Activated naive CD4-positive, alpha-beta T cell treated with anti-CD3 and anti-CD28 coated beads, Interleukin-2, amount 50 U/mL, for 24 hours (primary cell): ENCODE results near the gene PM20D2.
"Not testable (repeated sequence)": the region's sequence is repeated elsewhere in the genome, so short reads cannot be mapped to it uniquely, and the experiment has no call there.

Experiments
- H3K27ac Mint-ChIP-seq: one replicate; pipeline ENCODE4 v1.8.0; 2021; ENCODE audit warnings: mild to moderate bottlenecking, mixed read lengths
- H3K27me3 Mint-ChIP-seq: one replicate; pipeline ENCODE4 v1.8.0; 2021; ENCODE audit warnings: mixed read lengths
- H3K36me3 Mint-ChIP-seq: one replicate; pipeline ENCODE4 v1.8.0; 2021; ENCODE audit warnings: mixed read lengths
- H3K4me1 Mint-ChIP-seq: one replicate; pipeline ENCODE4 v1.8.0; 2021; ENCODE audit warnings: mixed read lengths
- H3K4me3 Mint-ChIP-seq: one replicate; pipeline ENCODE4 v1.8.0; 2021; ENCODE audit warnings: mild to moderate bottlenecking, mixed read lengths
- H3K9me3 Mint-ChIP-seq: one replicate; pipeline ENCODE4 v1.8.0; 2021; ENCODE audit warnings: mixed read lengths

The PM20D2 gene, protein sequence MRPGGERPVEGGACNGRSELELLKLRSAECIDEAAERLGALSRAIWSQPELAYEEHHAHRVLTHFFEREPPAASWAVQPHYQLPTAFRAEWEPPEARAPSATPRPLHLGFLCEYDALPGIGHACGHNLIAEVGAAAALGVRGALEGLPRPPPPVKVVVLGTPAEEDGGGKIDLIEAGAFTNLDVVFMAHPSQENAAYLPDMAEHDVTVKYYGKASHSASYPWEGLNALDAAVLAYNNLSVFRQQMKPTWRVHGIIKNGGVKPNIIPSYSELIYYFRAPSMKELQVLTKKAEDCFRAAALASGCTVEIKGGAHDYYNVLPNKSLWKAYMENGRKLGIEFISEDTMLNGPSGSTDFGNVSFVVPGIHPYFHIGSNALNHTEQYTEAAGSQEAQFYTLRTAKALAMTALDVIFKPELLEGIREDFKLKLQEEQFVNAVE

GRCh38 chr6:89145956-89146717, at the start of gene PM20D2:
PM20D2 (plus strand) TSS chr6:89146055; CDS start chr6:89146145, 90 bp downstream.
- H3K4me1 Mint-ChIP-seq = peaks cover 36% of the 10 kb centered on the region

GRCh38 chr6:89098461-89098860, 47.4 kb upstream of the PM20D2 start:
- H3K27me3 Mint-ChIP-seq = no peaks in the 10 kb centered on the region

More at GRCh38 chr6:89145956-89146717, at the start of gene PM20D2:
- Mint-ChIP-seq H3K27me3 (no peaks in the 10 kb centered on the region), H3K36me3 (peaks cover 10% of the 10 kb centered on the region), H3K9me3 (no peaks in the 10 kb centered on the region), H3K4me3 (peak within 1 kb of the TSS; percentile 97), H3K27ac (peak within 1 kb of the TSS; percentile 99)

DNA sequence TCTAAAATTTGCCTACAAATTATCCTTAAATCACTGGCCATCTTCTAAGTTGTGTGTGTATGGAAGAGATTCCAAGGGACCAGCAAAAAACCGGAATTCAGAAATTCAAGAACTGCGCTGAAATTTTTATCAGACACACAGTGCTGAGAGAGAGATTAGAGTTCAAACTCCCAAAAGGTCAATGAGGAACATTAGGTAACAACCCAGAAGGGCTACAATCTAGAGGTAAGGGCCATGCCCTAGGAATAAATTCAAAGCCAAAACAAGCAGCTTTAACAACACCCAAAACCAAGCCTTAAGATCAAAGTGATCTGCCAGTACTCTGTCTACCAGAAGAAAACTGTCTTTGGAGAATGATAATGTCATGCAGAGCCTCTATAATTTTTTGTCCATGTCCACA, 45.7 kb upstream of the PM20D2 start:
- no peaks in the 10 kb centered on the region for H3K36me3 Mint-ChIP-seq
- no peaks in the 10 kb centered on the region for H3K4me1 Mint-ChIP-seq
- H3K9me3 Mint-ChIP-seq = no peaks in the 10 kb centered on the region
- no peak overlapping the region for H3K27ac Mint-ChIP-seq
- H3K4me3 Mint-ChIP-seq = no peak overlapping the region
- H3K27me3 Mint-ChIP-seq = no peaks in the 10 kb centered on the region

More at GRCh38 chr6:89098461-89098860, 47.4 kb upstream of the PM20D2 start:
- Mint-ChIP-seq H3K9me3 (no peaks in the 10 kb centered on the region), H3K27ac (no peak overlapping the region), H3K4me3 (no peak overlapping the region), H3K4me1 (no peaks in the 10 kb centered on the region), H3K36me3 (no peaks in the 10 kb centered on the region)

DNA sequence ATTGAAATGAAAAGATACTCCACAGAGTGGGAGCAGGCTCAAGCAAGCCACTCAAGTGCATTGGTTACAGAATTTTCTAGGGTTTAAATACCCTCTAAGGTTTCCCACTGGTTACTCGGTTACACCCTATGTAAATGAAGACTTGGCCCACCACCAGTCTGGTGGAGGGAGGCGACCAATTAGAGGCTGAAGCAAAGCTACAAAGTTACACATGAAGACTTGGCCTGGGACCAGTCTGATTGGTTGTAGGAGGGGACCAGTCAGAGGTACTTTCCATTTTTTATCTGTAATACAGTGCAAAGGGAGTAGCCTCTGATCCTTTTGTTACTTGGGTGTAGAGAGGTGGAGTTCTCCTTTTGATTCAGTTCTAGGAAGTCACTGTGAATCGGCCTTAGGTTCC, 35.6 kb upstream of the PM20D2 start:
- Mint-ChIP-seq H3K27ac (no peak overlapping the region), H3K9me3 (no peaks in the 10 kb centered on the region), H3K4me1 (no peaks in the 10 kb centered on the region), H3K36me3 (no peaks in the 10 kb centered on the region), H3K4me3 (no peak overlapping the region), H3K27me3 (no peaks in the 10 kb centered on the region)

DNA sequence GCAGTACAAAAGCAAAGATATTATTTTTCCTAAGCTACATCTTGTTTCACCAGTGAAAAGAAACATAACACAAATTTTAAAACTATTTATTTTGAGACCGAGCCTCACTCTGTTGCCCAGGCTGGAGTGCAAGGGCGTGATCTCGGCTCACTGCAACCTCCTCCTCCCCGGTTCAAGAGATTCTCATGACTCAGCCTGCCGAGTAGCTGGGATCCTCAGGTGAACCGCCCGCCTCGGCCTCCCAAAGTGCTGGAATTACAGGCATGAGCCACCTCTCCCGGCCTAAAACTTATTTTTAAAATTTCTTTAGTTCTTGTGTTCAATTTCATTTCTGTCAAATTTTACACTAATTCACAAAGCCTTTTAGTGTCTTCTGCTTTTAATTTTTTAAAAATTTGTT, 33.9 kb upstream of the PM20D2 start:
- Mint-ChIP-seq H3K9me3 (no peaks in the 10 kb centered on the region), H3K36me3 (no peaks in the 10 kb centered on the region), H3K27ac (no peak overlapping the region), H3K27me3 (peaks cover 2% of the 10 kb centered on the region), H3K4me3 (no peak overlapping the region), H3K4me1 (peaks cover 3% of the 10 kb centered on the region)

GRCh38 chr6:89116702-89117101, 29.2 kb upstream of the PM20D2 start:
- Mint-ChIP-seq H3K9me3 (no peaks in the 10 kb centered on the region), H3K27me3 (peaks cover 5% of the 10 kb centered on the region), H3K4me3 (peak overlapping the region; percentile 91), H3K36me3 (no peaks in the 10 kb centered on the region), H3K4me1 (peaks cover 7% of the 10 kb centered on the region), H3K27ac (peak overlapping the region; percentile 31)

- peak within 1 kb of the TSS; percentile 31 for H3K27ac Mint-ChIP-seq
- H3K4me1 Mint-ChIP-seq = peaks cover 7% of the 10 kb centered on the region
- peak within 1 kb of the TSS; percentile 91 for H3K4me3 Mint-ChIP-seq
- H3K27me3 Mint-ChIP-seq = peaks cover 5% of the 10 kb centered on the region
- H3K9me3 Mint-ChIP-seq = no peaks in the 10 kb centered on the region
- no peaks in the 10 kb centered on the region for H3K36me3 Mint-ChIP-seq
Measured at GRCh38 chr6:89117211-89118108, 28.4 kb upstream of the PM20D2 start, which contains the start of gene SRSF12. SRSF12 (minus strand) TSS chr6:89118071; CDS start chr6:89117887, 184 bp downstream.

DNA sequence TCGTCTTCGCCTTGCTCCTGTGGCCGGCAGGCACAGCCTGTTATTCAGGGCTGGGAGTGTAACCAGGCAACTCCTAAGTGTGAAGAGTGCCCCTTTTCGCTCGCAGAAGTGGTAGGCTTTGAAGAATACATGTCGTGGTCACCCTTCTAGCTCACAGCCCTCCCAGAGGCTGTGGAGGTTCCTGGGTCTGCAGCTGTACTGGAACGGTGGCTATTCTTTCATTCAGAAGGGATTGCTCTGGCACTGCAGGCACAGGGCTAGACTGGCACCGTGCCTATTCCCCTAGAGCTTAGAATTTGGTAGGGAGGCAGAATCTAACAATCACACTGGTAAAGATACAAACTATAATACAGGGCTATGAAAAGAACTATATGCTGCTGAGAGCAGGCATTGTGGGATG, 26.9 kb upstream of the PM20D2 start:
- Mint-ChIP-seq H3K4me3 (peak overlapping the region; percentile 74), H3K36me3 (no peaks in the 10 kb centered on the region), H3K9me3 (no peaks in the 10 kb centered on the region), H3K27ac (no peak overlapping the region), H3K27me3 (peaks cover 5% of the 10 kb centered on the region), H3K4me1 (peaks cover 7% of the 10 kb centered on the region)

DNA sequence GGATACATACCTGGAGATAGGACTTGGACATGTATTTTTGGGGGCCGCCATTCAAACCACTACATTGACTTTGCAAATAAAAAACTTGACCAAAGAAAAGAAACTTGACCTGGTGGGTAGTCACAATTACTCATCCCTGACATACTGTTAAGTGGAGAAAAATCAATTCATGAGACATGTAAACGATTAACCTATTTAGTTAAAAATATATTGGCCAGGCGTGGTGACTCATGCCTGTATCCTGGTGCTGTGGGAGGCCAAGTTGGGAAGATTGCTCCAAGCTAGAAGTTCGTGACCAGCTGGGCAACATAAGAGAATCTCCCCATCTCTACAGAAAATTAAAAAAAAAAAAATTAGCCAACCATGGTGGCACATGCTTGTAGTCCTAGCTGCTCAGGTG, 25.5 kb upstream of the PM20D2 start:
- Mint-ChIP-seq H3K9me3 (no peaks in the 10 kb centered on the region), H3K27me3 (peaks cover 5% of the 10 kb centered on the region), H3K27ac (no peak overlapping the region), H3K4me3 (no peak overlapping the region), H3K36me3 (no peaks in the 10 kb centered on the region), H3K4me1 (peaks cover 7% of the 10 kb centered on the region)

DNA sequence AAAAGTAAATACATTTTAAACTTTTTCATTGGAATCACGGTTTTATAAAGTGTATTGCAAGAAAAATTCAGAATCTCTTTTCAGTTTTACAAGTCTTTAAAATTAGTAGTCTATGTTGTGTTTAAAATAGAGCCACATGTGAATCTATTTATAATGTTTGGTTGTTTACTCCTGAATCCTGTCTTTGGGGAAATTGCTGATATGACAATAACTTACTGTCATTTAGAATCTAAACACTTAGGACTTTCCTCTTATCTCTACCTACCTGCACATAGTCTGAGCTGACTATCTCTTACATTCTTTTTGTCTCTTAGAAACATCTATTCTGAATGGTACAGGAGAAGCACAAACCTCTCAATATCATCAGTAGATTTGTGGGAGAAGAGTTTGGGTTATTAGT, 23.9 kb upstream of the PM20D2 start:
- Mint-ChIP-seq H3K27me3 (peaks cover 3% of the 10 kb centered on the region), H3K4me3 (no peak overlapping the region), H3K36me3 (peaks cover under 1% of the 10 kb centered on the region), H3K4me1 (peaks cover 4% of the 10 kb centered on the region), H3K27ac (no peak overlapping the region), H3K9me3 (no peaks in the 10 kb centered on the region)

GRCh38 chr6:89122625-89123024, 23.2 kb upstream of the PM20D2 start:
- H3K4me3 Mint-ChIP-seq = no peak overlapping the region
- H3K4me1 Mint-ChIP-seq = no peaks in the 10 kb centered on the region
- peaks cover 2% of the 10 kb centered on the region for H3K36me3 Mint-ChIP-seq
- no peaks in the 10 kb centered on the region for H3K9me3 Mint-ChIP-seq
- no peaks in the 10 kb centered on the region for H3K27me3 Mint-ChIP-seq
- H3K27ac Mint-ChIP-seq = no peak overlapping the region

DNA sequence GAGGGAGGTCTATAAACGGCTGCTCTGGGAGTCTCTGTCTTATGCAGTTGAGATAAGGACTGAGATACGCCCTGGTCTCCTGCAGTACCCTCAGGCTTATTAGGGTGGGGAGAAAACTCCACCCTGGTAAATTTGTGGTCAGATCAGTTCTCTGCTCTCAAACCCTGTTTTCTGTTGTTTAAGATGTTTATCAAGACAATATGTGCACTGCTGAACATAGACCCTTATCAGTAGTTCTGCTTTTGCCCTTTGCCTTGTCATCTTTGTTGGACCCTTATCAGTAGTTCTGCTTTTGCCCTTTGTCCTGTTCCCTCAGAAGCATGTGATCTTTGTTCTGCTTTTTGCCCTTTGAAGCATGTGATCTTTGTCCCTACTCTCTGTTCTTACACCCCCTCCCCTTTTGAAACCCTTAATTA, 17.6 kb upstream of the PM20D2 start:
- H3K27ac Mint-ChIP-seq, H3K4me3 Mint-ChIP-seq, H3K9me3 Mint-ChIP-seq, H3K36me3 Mint-ChIP-seq, H3K27me3 Mint-ChIP-seq, H3K4me1 Mint-ChIP-seq: not testable (repeated sequence)

DNA sequence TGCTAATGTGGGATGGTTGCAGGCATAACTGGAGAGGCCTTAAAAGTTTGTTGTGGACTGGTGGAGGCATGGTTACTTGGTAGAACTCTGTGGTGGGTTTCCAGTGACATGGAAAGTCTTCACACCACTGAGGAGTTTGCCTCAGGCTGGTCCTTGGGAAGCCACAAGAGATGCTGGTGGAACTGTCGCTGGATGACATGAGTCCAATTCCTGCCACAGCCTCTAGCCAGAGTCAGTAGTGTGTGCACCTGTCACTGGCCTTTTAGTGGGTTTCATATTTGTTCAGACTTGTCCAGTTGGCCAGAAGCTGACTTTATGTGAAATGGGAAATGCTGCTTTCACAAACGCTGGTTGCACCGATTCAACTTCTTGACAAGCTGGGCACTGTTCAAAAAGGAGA, 14.3 kb upstream of the PM20D2 start:
- Mint-ChIP-seq H3K4me1 (no peaks in the 10 kb centered on the region), H3K36me3 (peaks cover 7% of the 10 kb centered on the region), H3K9me3 (no peaks in the 10 kb centered on the region), H3K27me3 (no peaks in the 10 kb centered on the region), H3K27ac (no peak overlapping the region), H3K4me3 (no peak overlapping the region)

- Mint-ChIP-seq H3K36me3 (peaks cover 6% of the 10 kb centered on the region), H3K4me1 (no peaks in the 10 kb centered on the region), H3K27me3 (no peaks in the 10 kb centered on the region), H3K9me3 (no peaks in the 10 kb centered on the region), H3K27ac (no peak overlapping the region), H3K4me3 (no peak overlapping the region)
Measured at GRCh38 chr6:89132057-89132456, 13.8 kb upstream of the PM20D2 start.

DNA sequence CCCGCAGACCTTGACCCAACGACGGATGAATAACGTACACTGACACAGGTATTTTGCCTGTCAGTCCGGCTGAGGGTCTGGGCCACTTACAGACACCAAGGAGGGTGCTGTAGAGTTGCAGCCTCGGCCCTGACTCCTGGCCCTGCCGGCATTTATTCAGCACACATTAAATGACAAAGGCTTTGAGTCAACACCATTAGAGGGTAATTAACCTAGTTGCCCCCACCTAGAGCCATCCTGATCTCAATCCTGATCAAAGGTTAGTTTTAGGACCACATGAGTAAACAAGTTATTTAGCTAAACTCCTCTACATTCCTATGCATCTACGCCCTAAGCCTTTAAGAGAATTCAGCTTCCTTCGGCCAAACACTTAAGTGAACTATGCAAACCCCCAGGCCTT, 11.9 kb upstream of the PM20D2 start:
- H3K27ac Mint-ChIP-seq = no peak overlapping the region
- H3K4me1 Mint-ChIP-seq = no peaks in the 10 kb centered on the region
- no peak overlapping the region for H3K4me3 Mint-ChIP-seq
- no peaks in the 10 kb centered on the region for H3K9me3 Mint-ChIP-seq
- no peaks in the 10 kb centered on the region for H3K27me3 Mint-ChIP-seq
- no peaks in the 10 kb centered on the region for H3K36me3 Mint-ChIP-seq
